CD4-positive, alpha-beta T cell treated with Interleukin-10 for 1 hour (primary cell): ENCODE results near the gene NSRP1.
"Not testable (repeated sequence)": the region's sequence is repeated elsewhere in the genome, so short reads cannot be mapped to it uniquely, and the experiment has no call there.

Experiments used
- DNase-seq: peaks from one replicate; pipeline ENCODE4 v3.0.0-alpha.2; 2020

The NSRP1 gene

DNA sequence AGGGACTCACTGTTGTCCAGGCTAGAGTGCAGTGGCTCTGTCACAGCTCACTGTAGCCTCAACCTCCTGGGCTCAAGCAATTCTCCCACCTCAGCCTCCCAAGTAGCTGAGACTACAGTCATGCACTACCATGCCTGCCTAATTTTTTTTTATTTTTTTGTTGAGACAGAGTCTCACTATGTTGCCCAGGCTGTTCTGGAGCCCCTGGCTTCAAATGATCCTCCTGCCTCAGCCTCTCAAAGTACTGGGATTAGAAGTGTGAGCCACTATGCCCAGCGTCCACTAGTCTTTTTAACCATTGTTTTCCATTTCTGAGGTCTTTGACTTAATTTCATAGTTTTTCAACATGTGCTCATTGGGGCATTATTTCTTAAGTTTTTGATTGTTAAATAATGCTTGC lies 13.5 kb downstream of the NSRP1 start:
- DNase-seq, result no peak

GRCh38 chr17:30132615-30133014 lies 16.0 kb downstream of the NSRP1 start:
- DNase-seq, result no peak

DNA sequence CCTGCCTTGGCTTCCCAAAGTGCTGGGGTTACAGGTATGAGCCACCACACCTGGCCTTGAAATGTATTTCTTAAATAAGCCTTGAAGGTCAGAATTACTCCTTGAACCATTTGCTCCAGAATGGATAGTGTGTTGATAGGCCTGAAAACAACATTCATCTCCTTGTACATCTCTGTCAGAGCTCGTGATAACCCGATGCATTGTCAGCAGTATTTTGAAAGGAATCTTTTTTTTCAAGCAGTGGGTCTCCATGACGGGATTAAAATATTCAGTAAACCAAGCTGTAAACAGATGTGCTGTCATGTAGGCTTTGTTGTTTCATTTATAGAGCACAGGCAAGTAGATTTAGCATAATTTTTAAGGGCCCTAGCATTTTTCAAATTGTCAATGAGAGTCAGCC lies 16.6 kb downstream of the NSRP1 start:
- no peak for DNase-seq

- DNase-seq, result no peak
Observed at GRCh38 chr17:30134551-30134950, 17.9 kb downstream of the NSRP1 start.

DNA sequence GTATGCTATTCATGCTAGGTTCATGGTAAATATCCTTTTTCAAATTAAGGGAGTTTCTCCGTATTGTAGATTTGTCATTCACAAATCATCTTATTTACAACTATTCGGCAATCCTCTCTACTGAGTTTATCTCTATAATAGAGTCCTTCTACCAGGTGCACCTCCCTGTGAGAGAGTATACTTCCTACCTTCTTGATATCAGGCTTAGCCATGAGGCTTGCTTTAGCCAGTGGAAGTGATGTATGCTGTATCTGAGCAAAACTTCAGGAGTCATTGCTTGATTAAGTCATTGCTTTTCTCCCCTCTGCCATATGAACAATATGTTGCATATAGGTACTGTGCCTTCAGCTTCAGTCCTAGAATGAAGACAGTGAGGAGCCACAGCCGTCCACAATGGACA lies 20.5 kb downstream of the NSRP1 start:
- no peak for DNase-seq

DNA sequence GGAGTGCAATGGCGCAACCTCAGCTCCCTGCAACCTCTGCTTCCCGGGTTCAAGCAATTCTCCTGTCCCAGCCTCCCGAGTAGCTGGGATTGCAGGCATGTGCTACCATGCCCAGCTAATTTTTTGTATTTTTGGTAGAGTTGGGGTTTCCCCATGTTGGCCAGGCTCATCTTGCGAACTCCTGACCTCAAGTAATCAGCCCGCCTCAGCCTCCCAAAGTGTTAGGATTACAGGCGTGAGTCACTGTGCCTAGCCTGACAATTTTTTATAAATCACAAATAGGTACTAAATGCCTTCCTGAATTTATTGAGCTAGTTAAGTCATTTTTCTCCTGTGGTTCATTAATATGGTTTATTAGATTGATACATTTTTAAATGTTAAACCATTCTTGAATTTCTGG lies 31.2 kb downstream of the NSRP1 start:
- DNase-seq, result not testable (repeated sequence)

DNA sequence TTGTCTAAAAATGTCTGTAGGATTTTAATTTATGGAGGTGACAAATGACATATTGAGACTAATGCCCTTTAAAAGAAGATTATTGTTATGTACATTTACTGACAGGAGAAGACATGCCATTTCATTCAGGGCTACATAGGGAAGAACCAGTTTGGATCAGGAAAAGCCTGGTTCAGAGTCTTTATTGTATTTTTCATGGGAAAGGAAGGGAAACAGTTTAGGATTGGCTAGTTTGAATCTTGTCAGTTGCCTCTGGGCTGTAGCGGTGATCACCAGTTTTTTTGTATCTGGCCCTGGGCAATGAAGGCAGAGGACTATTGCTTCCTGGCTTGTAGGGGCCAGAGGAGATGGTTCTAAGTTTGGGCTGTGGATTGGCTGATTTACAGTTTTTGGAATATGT lies 31.8 kb downstream of the NSRP1 start:
- no peak for DNase-seq

DNA sequence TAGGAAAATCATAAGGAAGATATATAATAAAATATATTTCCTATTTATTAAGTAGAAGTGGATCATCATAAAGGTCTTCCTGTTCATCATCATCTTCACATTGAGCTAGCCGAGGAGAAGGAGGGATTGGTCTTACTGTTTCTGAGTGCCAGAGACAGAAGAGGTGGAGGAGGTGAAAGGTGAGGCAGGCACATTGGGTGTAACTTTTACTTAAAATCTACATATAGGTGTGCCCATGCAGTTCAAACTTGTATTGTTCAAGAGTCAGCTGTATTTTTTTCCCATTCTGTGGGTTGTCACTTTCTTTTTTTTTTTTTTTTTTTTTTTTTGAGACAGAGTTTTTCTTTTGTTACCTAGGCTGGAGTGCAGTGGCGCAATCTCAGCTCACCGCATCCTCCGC lies 34.9 kb downstream of the NSRP1 start:
- DNase-seq, result no peak

- DNase-seq, result no peak
Observed at GRCh38 chr17:30153463-30153862, 36.8 kb downstream of the NSRP1 start.

DNA sequence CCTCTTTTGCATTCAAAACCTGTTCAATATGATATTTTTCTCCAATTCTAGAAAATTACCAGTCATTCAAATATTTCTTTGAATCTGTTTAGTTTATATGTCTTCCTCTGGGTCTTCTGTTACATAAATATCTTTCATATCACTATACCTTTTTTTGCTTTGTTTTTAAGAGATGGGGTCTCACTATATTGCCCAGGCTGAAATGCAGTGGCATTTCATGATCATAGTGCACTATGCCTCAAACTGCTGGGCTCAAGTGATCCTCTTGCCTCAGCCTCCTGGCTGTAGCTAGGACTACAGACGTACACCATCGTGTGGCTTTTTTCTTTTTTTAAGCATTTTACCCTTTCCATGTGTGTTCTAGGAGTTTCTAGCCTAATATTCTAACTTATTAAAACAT lies 38.8 kb downstream of the NSRP1 start:
- DNase-seq, result no peak

DNA sequence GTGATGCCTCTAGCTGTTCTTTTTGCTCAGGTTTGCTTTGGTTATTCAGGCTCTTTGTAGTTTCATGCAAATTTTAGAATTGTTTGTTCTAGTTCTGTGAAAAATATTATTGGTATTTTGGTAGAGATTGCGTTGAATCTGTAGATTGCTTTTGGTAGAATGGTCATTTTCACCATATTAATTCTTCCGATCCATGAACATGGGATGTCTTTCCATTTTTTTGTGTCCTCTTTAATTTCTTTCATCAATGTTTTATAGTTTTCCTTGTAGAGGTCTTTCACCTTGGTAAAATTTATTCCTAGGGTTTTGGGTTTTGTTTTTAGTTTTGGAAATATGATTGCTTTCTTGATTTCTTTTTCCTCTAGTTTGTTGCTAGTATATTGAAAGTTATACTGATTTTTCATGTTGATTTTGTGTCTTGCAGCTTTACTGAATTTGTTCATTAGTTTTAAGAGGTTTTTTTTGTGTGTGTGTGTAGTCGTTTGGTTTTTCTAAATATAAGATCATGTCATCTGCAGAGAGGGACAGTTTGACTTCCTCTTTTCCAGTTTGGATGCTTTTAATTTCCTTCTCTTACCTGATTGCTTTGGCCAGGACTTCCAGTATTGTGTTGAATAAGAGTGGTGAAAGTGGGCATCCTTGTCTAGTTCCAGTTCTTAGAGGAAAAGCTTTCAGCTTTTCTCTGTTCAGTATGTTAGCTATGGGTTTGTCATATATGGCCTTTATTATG lies 42.4 kb downstream of the NSRP1 start:
- no peak for DNase-seq

DNA sequence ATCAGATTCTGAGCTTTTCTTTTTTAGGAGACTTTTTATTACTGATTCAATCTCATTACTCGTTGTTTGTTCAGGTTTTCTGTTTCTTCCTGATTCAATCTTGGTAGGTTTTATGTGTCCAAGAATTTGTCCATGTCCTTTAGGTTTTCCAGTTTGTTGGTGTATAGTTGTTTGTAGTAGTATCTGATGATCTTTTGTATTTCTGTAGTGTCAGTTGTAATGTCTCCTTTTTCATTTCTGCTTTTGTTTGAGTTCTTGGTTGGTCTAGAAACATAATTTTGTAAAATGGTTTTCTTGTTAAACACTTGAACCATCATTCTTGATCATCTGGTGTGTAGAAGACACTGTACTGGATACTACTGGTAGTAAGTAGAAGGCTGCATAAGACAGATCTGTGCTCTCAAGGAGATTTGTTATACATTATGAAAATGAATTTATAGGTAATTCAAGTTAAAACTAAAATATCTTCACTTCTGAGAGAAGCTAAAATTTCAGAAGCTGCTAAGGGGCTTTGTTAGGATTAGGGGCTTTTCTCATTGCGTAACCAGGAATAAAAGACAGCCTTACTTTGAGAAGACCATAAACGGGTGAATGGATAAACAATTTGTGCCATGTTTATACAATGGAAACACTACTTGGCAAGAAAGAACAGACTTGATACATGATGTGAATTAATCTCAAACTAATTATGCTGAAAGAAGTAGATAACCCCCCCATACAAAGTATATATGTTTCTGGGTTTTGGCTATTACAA lies 44.0 kb downstream of the NSRP1 start:
- DNase-seq, result no peak

- DNase-seq, result no peak
Observed at GRCh38 chr17:30161601-30162000, 45.0 kb downstream of the NSRP1 start.

DNA sequence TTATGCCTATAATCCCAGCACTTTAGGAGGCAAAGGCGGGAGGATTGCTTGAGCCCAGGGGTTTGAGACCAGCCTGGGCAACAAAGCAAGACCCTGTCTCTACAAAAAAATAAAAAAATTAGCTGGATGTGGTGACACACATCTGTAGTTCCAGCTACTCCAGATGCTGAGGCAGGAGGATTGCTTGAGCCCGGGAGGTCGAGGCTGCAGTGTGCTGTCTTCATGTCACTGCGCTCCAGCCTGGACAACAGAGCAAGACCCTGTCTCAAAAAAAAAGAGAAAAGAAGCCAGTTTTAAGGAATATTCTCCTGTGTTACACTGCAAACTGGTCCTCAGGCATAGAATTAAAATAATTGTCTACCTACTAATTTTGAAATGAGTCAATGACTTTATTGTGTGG lies 47.9 kb downstream of the NSRP1 start:
- no peak for DNase-seq

GRCh38 chr17:30165147-30165546 lies 48.5 kb downstream of the NSRP1 start:
- no peak for DNase-seq

DNA sequence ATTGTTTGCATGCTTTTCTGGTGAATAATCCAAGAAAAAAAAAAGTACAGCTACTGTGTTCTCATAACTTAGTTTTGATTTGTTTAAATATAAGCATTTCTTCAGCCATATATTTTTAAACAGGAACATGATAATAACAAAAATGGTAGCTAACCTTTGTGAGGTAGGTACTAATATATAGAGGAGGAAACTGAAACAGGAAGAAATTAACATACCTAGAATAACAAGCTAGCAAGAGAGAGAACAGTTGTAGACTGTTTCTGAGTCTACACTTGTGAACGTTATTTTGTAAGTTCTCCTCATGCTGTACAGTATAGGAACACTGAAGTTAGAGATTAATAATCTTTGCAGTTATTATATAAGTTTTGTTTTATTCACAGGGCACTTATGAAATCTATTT lies 49.3 kb downstream of the NSRP1 start:
- DNase-seq, result no peak

DNA sequence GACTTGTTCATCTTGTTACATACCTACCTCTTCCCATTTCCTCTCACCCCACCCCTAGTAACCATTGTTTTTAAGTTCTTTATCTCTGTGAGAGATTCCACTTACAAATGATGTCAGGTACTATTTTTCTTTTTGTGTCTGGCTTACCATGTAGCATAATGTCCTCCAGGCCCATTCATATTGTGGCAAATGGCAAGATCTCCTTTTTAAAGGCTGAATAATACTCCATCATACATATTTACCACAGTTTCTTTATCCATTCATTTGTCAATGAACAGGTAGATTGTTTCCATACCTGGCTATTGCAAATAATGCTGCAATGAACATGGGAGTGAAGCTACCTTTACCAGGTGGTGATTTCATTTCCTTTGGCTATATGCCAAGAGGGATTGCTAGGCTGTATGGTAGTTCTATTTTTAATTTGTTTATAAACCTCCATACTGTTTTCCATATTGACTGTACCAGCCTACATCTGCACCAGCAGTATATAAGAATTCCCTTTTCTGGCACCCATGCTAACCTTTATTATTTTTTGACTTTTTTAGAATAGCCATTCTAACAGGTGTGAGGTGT lies 53.9 kb downstream of the NSRP1 start:
- DNase-seq, result no peak

DNA sequence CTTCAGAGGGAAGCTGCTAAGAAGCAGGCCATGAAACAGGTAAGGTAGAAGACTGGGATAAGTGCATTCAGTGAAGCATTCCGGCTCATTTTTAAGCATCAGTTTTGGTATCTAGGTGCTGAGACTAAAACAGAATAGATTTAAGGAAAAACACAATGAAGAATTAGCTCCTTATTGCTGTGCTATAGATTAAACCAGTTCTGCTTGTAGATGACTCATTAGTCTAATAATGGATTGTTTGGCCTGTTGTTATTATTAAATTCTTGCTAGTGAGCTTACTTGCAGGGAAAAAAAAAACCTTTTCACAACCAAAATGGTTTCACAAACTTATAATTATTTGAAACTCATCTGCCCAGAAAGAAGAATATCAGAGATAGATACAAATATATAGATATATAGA lies 55.9 kb downstream of the NSRP1 start:
- DNase-seq, result no peak

DNA sequence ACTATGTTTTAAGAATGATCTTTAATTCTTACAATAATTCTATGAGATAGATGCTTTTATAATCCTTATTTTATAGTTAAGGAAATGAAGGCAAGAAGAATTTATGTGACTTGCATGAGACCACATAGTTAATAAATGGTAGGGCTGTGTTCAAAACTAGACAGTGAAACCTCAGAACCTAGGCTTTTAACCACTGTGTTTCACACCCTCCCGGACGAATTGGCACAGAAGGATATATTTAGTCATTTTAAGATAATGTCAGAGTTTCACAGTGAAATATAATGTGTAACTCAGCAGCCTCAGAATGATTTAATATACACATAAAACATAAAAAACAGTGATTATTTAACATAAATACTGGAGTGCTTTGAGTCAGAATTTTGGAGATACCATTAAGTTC lies 57.0 kb downstream of the NSRP1 start:
- DNase-seq, result no peak

DNA sequence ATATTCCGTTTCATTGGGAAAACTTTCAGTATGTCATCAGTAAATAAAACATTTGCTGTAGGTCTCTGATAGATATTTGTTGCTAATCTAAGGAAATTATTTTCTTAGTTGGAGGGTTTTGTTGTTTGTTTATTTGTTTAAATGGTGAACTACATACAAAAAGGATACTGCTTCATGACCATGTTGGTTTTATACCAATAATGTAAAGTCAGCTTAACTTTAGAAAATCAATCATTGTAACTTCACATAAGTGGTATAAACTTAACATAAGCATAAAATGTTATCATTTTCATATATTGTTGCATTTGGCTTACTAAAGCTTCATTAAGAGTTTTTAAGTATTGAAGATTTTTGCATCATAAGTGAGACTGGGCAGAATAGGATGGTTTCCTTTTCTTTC lies 57.9 kb downstream of the NSRP1 start:
- DNase-seq, result no peak

GRCh38 chr17:30176855-30177254 lies 60.2 kb downstream of the NSRP1 start:
- no peak for DNase-seq

- no peak for DNase-seq
Observed at GRCh38 chr17:30186761-30187160, 70.1 kb downstream of the NSRP1 start.

GRCh38 chr17:30187573-30187972 lies 71.0 kb downstream of the NSRP1 start:
- no peak for DNase-seq

- no peak for DNase-seq
Observed at GRCh38 chr17:30188211-30188939, 71.8 kb downstream of the NSRP1 start.
